ENCODE results near the gene HIRA. TPM values are rescaled to one million over a fixed set of nuclear protein-coding genes. Genes with fewer than 3 reads are reported as not detected.
A peak's percentile ranks its signal among the peaks of the same experiment; 100 is the strongest.

HIRA gene
- polyA plus RNA-seq, 1 experiment: 17.1 TPM

GRCh38 chr22:19290400-19291217 is 140.9 kb downstream of the HIRA start:
- no peak for DNase-seq (ENCODE audit: low read depth, low spot score)
- Histone ChIP-seq H3K27ac (ENCODE audit: low read depth, low read length) (no peak overlapping the region), H3K4me3 (ENCODE audit: low read depth, low read length) (peak overlapping the region; percentile 71), H3K27me3 (ENCODE audit: control insufficient read depth, insufficient read depth, low read length) (no peaks in the 10 kb centered on the region), H3K9me3 (ENCODE audit: control insufficient read depth, insufficient read depth, low read length) (no peaks in the 10 kb centered on the region)
- ChIA-PET CTCF (no interaction called here), POLR2A (interaction anchor here (1.5 kb wide), 1 partner anchor 112 kb away, joined by 6 read pairs; the partner anchor contains the start of gene SLC25A1)
- TF ChIP-seq CTCF (IDR thresholded peaks at IDR 0.05; ENCODE audit: low read depth, low read length): no peak

GRCh38 chr22:19289475-19290161 is 141.9 kb downstream of the HIRA start:
- H3K4me3 ChIP-seq (ENCODE audit: low read depth, low read length): no peak overlapping the region
- DNase-seq (ENCODE audit: low read depth, low spot score): peak; percentile 24
- POLR2A ChIA-PET: no interaction called here
- H3K27ac ChIP-seq (ENCODE audit: low read depth, low read length): no peak overlapping the region
- no peaks in the 10 kb centered on the region for H3K9me3 ChIP-seq (ENCODE audit: control insufficient read depth, insufficient read depth, low read length)
- CTCF ChIA-PET: no interaction called here
- no peak for TF ChIP-seq CTCF (IDR thresholded peaks at IDR 0.05; ENCODE audit: low read depth, low read length)
- H3K27me3 ChIP-seq (ENCODE audit: control insufficient read depth, insufficient read depth, low read length): no peaks in the 10 kb centered on the region

GRCh38 chr22:19287889-19288288 is 143.6 kb downstream of the HIRA start:
- no peaks in the 10 kb centered on the region for H3K27me3 ChIP-seq (ENCODE audit: control insufficient read depth, insufficient read depth, low read length)
- H3K4me3 ChIP-seq (ENCODE audit: low read depth, low read length): no peak overlapping the region
- ChIA-PET CTCF (interaction anchor here (0.8 to 3.6 kb wide), 2 partner anchors 108 to 342 kb away, joined by 6 to 12 read pairs; no protein-coding TSS in a partner anchor), POLR2A (no interaction called here)
- DNase-seq (ENCODE audit: low read depth, low spot score): peak; percentile 61
- peak overlapping the region; percentile 52 for H3K27ac ChIP-seq (ENCODE audit: low read depth, low read length)
- no peaks in the 10 kb centered on the region for H3K9me3 ChIP-seq (ENCODE audit: control insufficient read depth, insufficient read depth, low read length)
- TF ChIP-seq CTCF (IDR thresholded peaks at IDR 0.05; ENCODE audit: low read depth, low read length): no peak

- peak; percentile 30 for DNase-seq (ENCODE audit: low read depth, low spot score)
- ChIA-PET POLR2A (no interaction called here), CTCF (interaction anchor here (1.1 to 3.6 kb wide), 3 partner anchors 13 to 342 kb away, joined by 3 to 12 read pairs (median 3); no protein-coding TSS in a partner anchor)
- H3K27me3 ChIP-seq (ENCODE audit: control insufficient read depth, insufficient read depth, low read length): no peaks in the 10 kb centered on the region
- no peak for TF ChIP-seq CTCF (IDR thresholded peaks at IDR 0.05; ENCODE audit: low read depth, low read length)
- H3K4me3 ChIP-seq (ENCODE audit: low read depth, low read length): no peak overlapping the region
- no peaks in the 10 kb centered on the region for H3K9me3 ChIP-seq (ENCODE audit: control insufficient read depth, insufficient read depth, low read length)
- H3K27ac ChIP-seq (ENCODE audit: low read depth, low read length): peak overlapping the region; percentile 52
These were observed 144.3 kb downstream of the HIRA start for GRCh38 chr22:19287076-19287707.
